ENCODE data around the gene SPTSSA.

The SPTSSA gene

DNA sequence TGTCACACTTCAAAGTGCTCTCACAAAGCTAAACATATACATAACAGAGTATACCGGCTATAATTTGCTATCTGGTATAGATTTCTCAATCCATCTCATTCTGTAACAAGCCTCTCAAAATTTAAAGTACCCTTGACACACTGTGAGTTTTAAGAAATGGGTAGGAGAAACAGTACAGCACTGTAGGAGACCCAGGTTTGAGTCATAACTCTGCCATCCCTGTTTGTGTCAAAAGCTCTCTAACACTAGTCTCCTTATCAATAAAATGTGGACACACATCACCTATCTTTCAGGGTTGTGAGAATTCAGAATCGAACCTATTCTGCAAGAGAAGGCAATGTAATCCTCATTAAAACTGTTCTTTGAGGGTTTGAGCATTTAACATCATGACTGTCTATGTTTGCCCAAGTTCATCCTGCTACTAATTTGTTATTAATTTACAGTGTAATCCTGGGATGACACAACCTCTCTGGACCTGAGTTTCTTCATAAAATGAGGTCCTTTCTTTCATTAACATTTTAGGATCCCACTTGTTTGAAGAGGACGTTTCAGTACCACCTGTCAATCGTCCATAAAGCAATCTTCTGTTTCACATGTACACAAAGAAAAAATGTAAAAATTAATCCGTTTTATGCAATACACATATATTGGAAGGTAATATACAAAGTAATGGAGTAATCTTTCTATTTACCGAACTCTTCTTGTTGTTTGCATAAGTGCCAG lies 12.1 kb downstream of the SPTSSA start:
- Histone ChIP-seq H3K36me3 (ENCODE audit: control insufficient read depth in 4 of 4, insufficient read depth in 4 of 4, low read length in 3 of 4) (peaks cover 4 to 30% (median 12%) of the 10 kb centered on the region in 4 experiments), H3K4me1 (ENCODE audit: control extremely low read depth in 1 of 4, control insufficient read depth in 4 of 4, insufficient read depth in 4 of 4, low read length in 3 of 4) (no peaks in the 10 kb centered on the region), H3K4me3 (ENCODE audit: control insufficient read depth in 1 of 7, extremely low read depth in 1 of 7, insufficient read depth in 4 of 7, low read depth in 2 of 7, low read length in 6 of 7) (no peak overlapping the region), H3K27me3 (replicated peaks in 2 of 5; ENCODE audit: control insufficient read depth in 4 of 5, insufficient read depth in 5 of 5, low read length in 4 of 5) (no peaks in the 10 kb centered on the region), H3K27ac (ENCODE audit: insufficient read depth in 1 of 2, low read depth in 1 of 2, low read length in 2 of 2, poor library complexity in 1 of 2, severe bottlenecking in 2 of 2) (no peak overlapping the region), H3K9me3 (ENCODE audit: control extremely low read depth in 1 of 5, control insufficient read depth in 4 of 5, insufficient read depth in 2 of 5, low read depth in 1 of 5, low read length in 4 of 5) (no peaks in the 10 kb centered on the region)
- WGBS (ENCODE audit: insufficient coverage) = no CpG with 5 or more reads among the region's 6 CpGs
- no peak for DNase-seq
- ChIA-PET POLR2A (no interaction called here), CTCF (interaction anchor here (1.2 kb wide), 1 partner anchor 11 kb away, joined by 3 read pairs; no protein-coding TSS in a partner anchor)

DNA sequence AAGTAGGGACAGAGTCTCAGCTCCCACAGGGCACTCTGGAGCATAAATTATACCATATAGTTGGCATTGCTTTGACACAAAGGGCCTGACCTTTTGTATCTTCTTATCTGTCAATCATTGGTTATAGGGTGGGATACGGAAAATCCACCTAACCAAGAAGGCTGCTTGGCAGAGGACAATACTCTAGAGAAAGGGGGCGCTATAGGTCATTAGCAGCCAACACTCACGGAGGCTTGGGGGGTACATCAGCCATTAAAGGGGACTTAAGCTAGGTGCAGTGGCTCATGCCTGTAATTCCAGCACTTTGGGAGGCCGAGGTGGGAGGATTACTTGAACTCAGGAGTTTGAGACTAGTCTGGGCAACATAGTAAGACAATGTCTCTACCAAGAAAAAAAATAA lies 22.9 kb downstream of the SPTSSA start:
- no peak overlapping the region for H3K4me3 ChIP-seq (ENCODE audit: control insufficient read depth in 1 of 7, extremely low read depth in 1 of 7, insufficient read depth in 4 of 7, low read depth in 2 of 7, low read length in 6 of 7)
- H3K27me3 ChIP-seq (replicated peaks in 2 of 5; ENCODE audit: control insufficient read depth in 4 of 5, insufficient read depth in 5 of 5, low read length in 4 of 5) = no peaks in the 10 kb centered on the region
- H3K9me3 ChIP-seq (ENCODE audit: control extremely low read depth in 1 of 5, control insufficient read depth in 4 of 5, insufficient read depth in 2 of 5, low read depth in 1 of 5, low read length in 4 of 5) = peaks cover 0 to under 1% (median 0%) of the 10 kb centered on the region in 5 experiments
- WGBS (ENCODE audit: insufficient coverage) = 100% methylated on average over 3 of the region's 4 CpGs
- ChIA-PET POLR2A (no interaction called here), CTCF (no interaction called here)
- no peak overlapping the region for H3K27ac ChIP-seq (ENCODE audit: insufficient read depth in 1 of 2, low read depth in 1 of 2, low read length in 2 of 2, poor library complexity in 1 of 2, severe bottlenecking in 2 of 2)
- peaks cover 0 to 4% (median 2%) of the 10 kb centered on the region in 4 experiments for H3K36me3 ChIP-seq (ENCODE audit: control insufficient read depth in 4 of 4, insufficient read depth in 4 of 4, low read length in 3 of 4)
- DNase-seq = no peak
- H3K4me1 ChIP-seq (ENCODE audit: control extremely low read depth in 1 of 4, control insufficient read depth in 4 of 4, insufficient read depth in 4 of 4, low read length in 3 of 4) = no peaks in the 10 kb centered on the region

DNA sequence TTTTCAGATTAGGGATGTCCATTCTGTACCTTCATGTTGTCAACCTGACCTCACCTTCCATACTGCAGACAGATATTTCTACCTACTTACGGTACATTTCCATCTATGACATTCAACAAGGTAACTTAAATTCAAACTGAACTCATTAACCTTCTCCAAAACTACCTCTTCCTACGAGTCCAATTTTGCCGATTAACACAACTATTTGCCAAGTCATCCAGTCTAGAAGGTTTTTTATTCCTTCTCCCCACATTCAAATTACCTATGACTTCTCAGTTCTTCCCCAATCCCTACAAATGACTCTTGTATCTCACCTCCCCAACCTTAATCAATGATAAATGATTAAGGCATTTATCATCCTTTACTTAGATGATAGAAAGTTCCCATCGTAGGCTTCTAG lies 23.6 kb downstream of the SPTSSA start:
- no peak overlapping the region for H3K27ac ChIP-seq (ENCODE audit: insufficient read depth in 1 of 2, low read depth in 1 of 2, low read length in 2 of 2, poor library complexity in 1 of 2, severe bottlenecking in 2 of 2)
- WGBS (ENCODE audit: insufficient coverage) = 98% methylated on average over 3 of the region's 4 CpGs
- H3K4me3 ChIP-seq (ENCODE audit: control insufficient read depth in 1 of 7, extremely low read depth in 1 of 7, insufficient read depth in 4 of 7, low read depth in 2 of 7, low read length in 6 of 7) = no peak overlapping the region
- H3K9me3 ChIP-seq (ENCODE audit: control extremely low read depth in 1 of 5, control insufficient read depth in 4 of 5, insufficient read depth in 2 of 5, low read depth in 1 of 5, low read length in 4 of 5) = no peaks in the 10 kb centered on the region
- DNase-seq = no peak
- CTCF ChIA-PET = interaction anchor here (1.2 kb wide), 1 partner anchor 14 kb away, joined by 6 read pairs; no protein-coding TSS in a partner anchor
- no peaks in the 10 kb centered on the region for H3K27me3 ChIP-seq (replicated peaks in 2 of 5; ENCODE audit: control insufficient read depth in 4 of 5, insufficient read depth in 5 of 5, low read length in 4 of 5)
- POLR2A ChIA-PET = no interaction called here
- no peaks in the 10 kb centered on the region for H3K4me1 ChIP-seq (ENCODE audit: control extremely low read depth in 1 of 4, control insufficient read depth in 4 of 4, insufficient read depth in 4 of 4, low read length in 3 of 4)
- peaks cover 0 to 4% (median 2%) of the 10 kb centered on the region in 4 experiments for H3K36me3 ChIP-seq (ENCODE audit: control insufficient read depth in 4 of 4, insufficient read depth in 4 of 4, low read length in 3 of 4)

DNA sequence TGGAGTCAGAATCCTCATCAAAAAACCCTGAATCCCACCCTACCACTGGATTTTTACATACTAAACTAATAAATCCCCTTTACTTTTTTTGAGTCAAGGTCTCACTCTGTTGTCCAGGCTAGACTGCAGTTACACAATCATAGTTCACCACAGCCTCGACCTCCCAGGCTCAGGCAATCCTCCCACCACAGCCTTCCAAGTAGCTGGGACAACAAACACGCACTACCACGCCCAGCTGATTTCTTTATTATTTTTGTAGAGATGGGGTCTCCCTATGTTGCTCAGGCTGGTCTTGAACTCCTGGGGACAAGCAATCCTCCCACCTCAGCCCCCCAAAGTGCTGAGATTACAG lies 24.3 kb downstream of the SPTSSA start:
- ChIA-PET POLR2A (no interaction called here), CTCF (interaction anchor here (1.0 to 1.2 kb wide), 2 partner anchors 15 to 76 kb away, joined by 3 to 6 read pairs; no protein-coding TSS in a partner anchor)
- no peak for DNase-seq
- Histone ChIP-seq H3K27ac (ENCODE audit: insufficient read depth in 1 of 2, low read depth in 1 of 2, low read length in 2 of 2, poor library complexity in 1 of 2, severe bottlenecking in 2 of 2) (no peak overlapping the region), H3K4me1 (ENCODE audit: control extremely low read depth in 1 of 4, control insufficient read depth in 4 of 4, insufficient read depth in 4 of 4, low read length in 3 of 4) (no peaks in the 10 kb centered on the region), H3K9me3 (ENCODE audit: control extremely low read depth in 1 of 5, control insufficient read depth in 4 of 5, insufficient read depth in 2 of 5, low read depth in 1 of 5, low read length in 4 of 5) (no peaks in the 10 kb centered on the region), H3K4me3 (ENCODE audit: control insufficient read depth in 1 of 7, extremely low read depth in 1 of 7, insufficient read depth in 4 of 7, low read depth in 2 of 7, low read length in 6 of 7) (no peak overlapping the region), H3K27me3 (replicated peaks in 2 of 5; ENCODE audit: control insufficient read depth in 4 of 5, insufficient read depth in 5 of 5, low read length in 4 of 5) (no peaks in the 10 kb centered on the region), H3K36me3 (ENCODE audit: control insufficient read depth in 4 of 4, insufficient read depth in 4 of 4, low read length in 3 of 4) (peaks cover 0 to 4% (median 3%) of the 10 kb centered on the region in 4 experiments)
- WGBS (ENCODE audit: insufficient coverage) = 100% methylated on average over 2 of the region's 3 CpGs

DNA sequence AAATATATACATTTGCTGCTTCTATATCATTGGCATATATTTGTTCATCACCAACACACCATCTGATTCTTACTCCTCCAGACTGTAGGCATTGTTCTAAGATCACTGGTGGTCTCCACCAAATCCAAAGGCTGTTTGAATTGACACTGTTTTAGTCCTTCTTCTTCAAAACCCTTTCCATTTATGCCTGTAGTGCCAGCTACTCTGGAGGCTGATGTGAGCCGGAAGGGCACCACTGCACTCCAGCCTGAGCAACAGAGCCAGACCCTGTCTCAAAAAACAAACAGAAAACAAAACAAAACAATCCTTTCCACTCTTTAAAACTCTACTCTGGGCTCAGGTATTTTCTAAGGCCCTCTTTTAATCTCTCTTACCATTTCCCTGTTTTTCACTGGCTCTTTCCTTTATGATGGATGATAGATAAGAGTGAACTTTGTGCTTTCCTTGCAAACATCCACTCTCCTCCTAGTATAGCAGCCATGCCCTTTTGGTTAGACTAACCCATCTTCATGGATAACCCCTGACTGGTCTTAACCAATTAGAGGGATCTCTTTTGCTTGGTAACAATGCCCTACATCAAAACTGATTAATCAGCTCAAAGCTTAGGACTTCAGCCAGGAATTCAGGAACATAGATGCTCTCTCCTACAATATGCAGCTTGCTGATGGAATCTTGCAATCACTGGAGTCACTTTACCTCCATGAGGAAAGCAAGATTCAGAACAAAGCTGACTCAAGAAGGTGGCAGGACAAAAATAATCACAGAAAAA lies 24.9 kb downstream of the SPTSSA start:
- no peak for DNase-seq
- 100% methylated on average over 1 of the region's 1 CpG for WGBS (ENCODE audit: insufficient coverage)
- no peaks in the 10 kb centered on the region for H3K4me1 ChIP-seq (ENCODE audit: control extremely low read depth in 1 of 4, control insufficient read depth in 4 of 4, insufficient read depth in 4 of 4, low read length in 3 of 4)
- H3K27ac ChIP-seq (ENCODE audit: insufficient read depth in 1 of 2, low read depth in 1 of 2, low read length in 2 of 2, poor library complexity in 1 of 2, severe bottlenecking in 2 of 2) = no peak overlapping the region
- H3K4me3 ChIP-seq (ENCODE audit: control insufficient read depth in 1 of 7, extremely low read depth in 1 of 7, insufficient read depth in 4 of 7, low read depth in 2 of 7, low read length in 6 of 7) = no peak overlapping the region
- CTCF ChIA-PET = interaction anchor here (1.0 to 1.2 kb wide), 2 partner anchors 15 to 76 kb away, joined by 3 to 6 read pairs; no protein-coding TSS in a partner anchor
- peaks cover 0 to 4% (median 3%) of the 10 kb centered on the region in 4 experiments for H3K36me3 ChIP-seq (ENCODE audit: control insufficient read depth in 4 of 4, insufficient read depth in 4 of 4, low read length in 3 of 4)
- no peaks in the 10 kb centered on the region for H3K27me3 ChIP-seq (replicated peaks in 2 of 5; ENCODE audit: control insufficient read depth in 4 of 5, insufficient read depth in 5 of 5, low read length in 4 of 5)
- H3K9me3 ChIP-seq (ENCODE audit: control extremely low read depth in 1 of 5, control insufficient read depth in 4 of 5, insufficient read depth in 2 of 5, low read depth in 1 of 5, low read length in 4 of 5) = no peaks in the 10 kb centered on the region
- POLR2A ChIA-PET = no interaction called here

DNA sequence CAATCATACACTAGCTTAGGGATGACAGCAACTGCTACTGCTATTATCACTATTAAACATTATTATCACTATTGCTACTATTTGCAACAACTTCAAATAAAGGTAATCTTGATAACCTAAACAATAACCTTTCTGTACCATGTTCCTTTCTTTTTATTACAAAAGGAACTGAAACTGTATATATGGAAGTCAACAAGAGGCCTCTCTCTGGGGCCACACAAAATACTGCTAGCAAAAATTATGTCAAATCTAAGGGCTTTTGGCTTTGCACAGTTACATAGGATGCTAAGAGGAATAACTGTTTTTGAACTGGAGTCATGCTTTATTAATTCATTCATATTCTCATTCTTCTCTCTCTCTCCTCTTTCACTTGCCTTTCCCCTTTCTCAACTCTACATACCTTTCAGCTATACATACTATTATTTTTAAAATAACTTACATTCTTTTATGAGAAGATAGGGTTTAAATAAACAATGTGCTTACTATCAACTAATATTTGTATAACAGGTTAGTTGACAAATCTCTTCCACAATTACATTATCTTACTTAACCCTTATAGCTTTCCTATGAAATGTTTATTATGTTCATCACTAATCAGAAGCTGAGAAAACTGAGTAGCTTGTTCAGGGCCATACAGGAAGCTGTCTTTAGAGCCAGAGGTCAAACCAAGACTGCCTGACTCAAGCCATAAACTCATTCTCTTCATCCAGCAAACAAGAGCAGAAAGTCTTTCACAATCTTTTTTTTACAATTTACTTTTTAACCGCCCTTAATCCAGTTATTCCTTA lies 25.7 kb downstream of the SPTSSA start:
- no peak overlapping the region for H3K4me3 ChIP-seq (ENCODE audit: control insufficient read depth in 1 of 7, extremely low read depth in 1 of 7, insufficient read depth in 4 of 7, low read depth in 2 of 7, low read length in 6 of 7)
- DNase-seq = no peak
- H3K9me3 ChIP-seq (ENCODE audit: control extremely low read depth in 1 of 5, control insufficient read depth in 4 of 5, insufficient read depth in 2 of 5, low read depth in 1 of 5, low read length in 4 of 5) = no peaks in the 10 kb centered on the region
- no peak overlapping the region for H3K27ac ChIP-seq (ENCODE audit: insufficient read depth in 1 of 2, low read depth in 1 of 2, low read length in 2 of 2, poor library complexity in 1 of 2, severe bottlenecking in 2 of 2)
- peaks cover 0 to 4% (median 3%) of the 10 kb centered on the region in 4 experiments for H3K36me3 ChIP-seq (ENCODE audit: control insufficient read depth in 4 of 4, insufficient read depth in 4 of 4, low read length in 3 of 4)
- no peaks in the 10 kb centered on the region for H3K4me1 ChIP-seq (ENCODE audit: control extremely low read depth in 1 of 4, control insufficient read depth in 4 of 4, insufficient read depth in 4 of 4, low read length in 3 of 4)
- H3K27me3 ChIP-seq (replicated peaks in 2 of 5; ENCODE audit: control insufficient read depth in 4 of 5, insufficient read depth in 5 of 5, low read length in 4 of 5) = no peaks in the 10 kb centered on the region
- CTCF ChIA-PET = no interaction called here
- POLR2A ChIA-PET = no interaction called here
- WGBS (ENCODE audit: insufficient coverage) = no CpG with 5 or more reads among the region's 1 CpG

Measured in common myeloid progenitor, CD34-positive (primary cell).